CD14-positive monocyte (primary cell): ENCODE results near the gene PPP4R3A. TPM values are rescaled to one million over a fixed set of nuclear protein-coding genes. Genes with fewer than 3 reads are reported as not detected.
A peak's percentile ranks its signal among the peaks of the same experiment; 100 is the strongest.

Experiments used
- DNase-seq, 3 donors: peaks; one replicate each; pipeline ENCODE4 v3.0.0-alpha.2; 2011 to 2022
- H2AFZ ChIP-seq: 2 replicates; pipeline ENCODE4 v1.6.0; 2012; ENCODE audit warnings: mild to moderate bottlenecking, low read depth, low read length, inconsistent platforms; ENCODE audit not compliant: insufficient read depth, poor library complexity, severe bottlenecking
- H3K27ac ChIP-seq, 2 donors: 1 replicate in 1 of 2; 2 replicates in 1 of 2; pipeline ENCODE4 v1.5.1; 2012 to 2013; ENCODE audit warnings: low read length in 2 of 2, control low read depth in 1 of 2, inconsistent platforms in 1 of 2, low read depth in 1 of 2, mild to moderate bottlenecking in 1 of 2
- H3K27me3 ChIP-seq, 2 donors: one replicate each; pipeline versions ENCODE4 v1.6.0 to v1.6.1; 2011 to 2013; ENCODE audit warnings: low read length in 2 of 2; ENCODE audit not compliant: control insufficient read depth in 2 of 2, insufficient read depth in 2 of 2
- H3K36me3 ChIP-seq, 2 donors: replicated peaks in 1 of 2; 1 replicate in 1 of 2; 2 replicates in 1 of 2; pipeline versions ENCODE4 v1.5.1 to v1.6.1; 2012 to 2013; ENCODE audit warnings: low read length in 2 of 2, control low read depth in 1 of 2, inconsistent platforms in 1 of 2, mild to moderate bottlenecking in 1 of 2; ENCODE audit not compliant: insufficient read depth in 2 of 2, control insufficient read depth in 1 of 2
- H3K4me1 ChIP-seq, 2 donors: 1 replicate in 1 of 2; 2 replicates in 1 of 2; pipeline versions ENCODE4 v1.5.1 to v1.6.1; 2012 to 2013; ENCODE audit warnings: low read length in 2 of 2, control low read depth in 1 of 2, inconsistent platforms in 1 of 2, mild to moderate bottlenecking in 1 of 2, moderate library complexity in 1 of 2; ENCODE audit not compliant: insufficient read depth in 2 of 2, control insufficient read depth in 1 of 2
- H3K4me2 ChIP-seq: replicated peaks from 2 replicates; pipeline ENCODE3; 2012; ENCODE audit warnings: low read length, moderate library complexity, mild to moderate bottlenecking; ENCODE audit not compliant: poor library complexity, severe bottlenecking; ENCODE audit errors: extremely low read depth
- H3K4me3 ChIP-seq, 3 experiments: fragments of 200-600 bp in 1 of 3; sonication (generic) in 1 of 3; replicated peaks in 1 of 3; 1 replicate in 2 of 3; 2 replicates in 1 of 3; pipeline ENCODE4 v1.5.1; 2011 to 2013; ENCODE audit warnings: low read length in 3 of 3, mild to moderate bottlenecking in 3 of 3, control low read depth in 2 of 3, low read depth in 2 of 3, inconsistent platforms in 1 of 3, moderate library complexity in 1 of 3
- H3K79me2 ChIP-seq: 2 replicates; pipeline ENCODE4 v1.6.0; 2012; ENCODE audit warnings: mild to moderate bottlenecking, control low read depth, inconsistent platforms, low read length, moderate library complexity; ENCODE audit not compliant: insufficient read depth
- H3K9ac ChIP-seq: 2 replicates; pipeline ENCODE4 v1.6.0; 2017; ENCODE audit warnings: low read length, mild to moderate bottlenecking; ENCODE audit not compliant: insufficient read depth, poor library complexity, severe bottlenecking
- H3K9me3 ChIP-seq, 2 donors: replicated peaks in 1 of 2; 1 replicate in 1 of 2; 2 replicates in 1 of 2; pipeline versions ENCODE4 v1.5.1 to v1.6.1; 2012 to 2013; ENCODE audit warnings: low read length in 2 of 2, control low read depth in 1 of 2; ENCODE audit not compliant: control insufficient read depth in 1 of 2, insufficient read depth in 1 of 2
- H4K20me1 ChIP-seq: 2 replicates; pipeline ENCODE4 v1.6.0; 2012; ENCODE audit warnings: mild to moderate bottlenecking, low read length, control low read depth, moderate library complexity; ENCODE audit not compliant: insufficient read depth
- H3K27ac Mint-ChIP-seq, 7 donors: one replicate each; pipeline ENCODE4 v1.8.0; 2020; ENCODE audit warnings: mild to moderate bottlenecking in 7 of 7, mixed read lengths in 7 of 7, moderate library complexity in 6 of 7, inconsistent platforms in 2 of 7
- H3K27me3 Mint-ChIP-seq, 3 donors: one replicate each; pipeline ENCODE4 v1.8.0; 2021 to 2022; ENCODE audit warnings: low read depth in 3 of 3, mild to moderate bottlenecking in 3 of 3, mixed read lengths in 3 of 3, moderate library complexity in 3 of 3, inconsistent platforms in 1 of 3
- H3K36me3 Mint-ChIP-seq, 2 donors: one replicate each; pipeline ENCODE4 v1.8.0; 2020; ENCODE audit warnings: mixed read lengths in 2 of 2, inconsistent platforms in 1 of 2, mild to moderate bottlenecking in 1 of 2
- H3K4me1 Mint-ChIP-seq: one replicate; pipeline ENCODE4 v1.8.0; 2020; ENCODE audit warnings: mild to moderate bottlenecking, mixed read lengths
- H3K4me3 Mint-ChIP-seq, 2 donors: one replicate each; pipeline ENCODE4 v1.8.0; 2020; ENCODE audit warnings: mild to moderate bottlenecking in 2 of 2, mixed read lengths in 2 of 2, moderate library complexity in 1 of 2
- H3K9me3 Mint-ChIP-seq, 7 donors: one replicate each; pipeline ENCODE4 v1.8.0; 2020 to 2022; ENCODE audit warnings: mixed read lengths in 7 of 7, mild to moderate bottlenecking in 6 of 7, moderate library complexity in 6 of 7, inconsistent platforms in 2 of 7
- WGBS: methylation state at CpG from one replicate; pipeline ENCODE4 v1.1.5; 2013; ENCODE audit warnings: missing lambda C conversion rate; ENCODE audit not compliant: insufficient coverage; 5-methylcytosine and 5-hydroxymethylcytosine counted together
- intact Hi-C, 2 donors: fragments of 100-400 bp; cut with micrococcal nuclease; formaldehyde crosslinking; loops; one replicate each; pipeline versions ENCODE4 v1.15.0 to v1.15.1; 2023
- polyA plus RNA-seq, 3 donors: library from polyadenylated mRNA; depleted of rRNA in 1 of 3; unstranded in 2 of 3; stranded (reverse) in 1 of 3; fragments of 300-500 nt in 2 of 3; fragments of >200 nt in 1 of 3; fragmentation: Illumina TruSeq in 2 of 3; gene quantifications; 1 replicate in 2 of 3; 2 replicates in 1 of 3; pipeline ENCODE4 v1.2.3, GENCODE V29; 2012 to 2021
- TF ChIP-seq, protein P1 (sequence below): fragments of 200-600 bp; IDR thresholded peaks from one replicate; pipeline ENCODE4 v1.8.0; 2022; ENCODE audit warnings: antibody characterized with exemption, mild to moderate bottlenecking

The PPP4R3A gene
- polyA plus RNA-seq, 3 donors: 31.4 to 71.0 (median 41.2) TPM

DNA sequence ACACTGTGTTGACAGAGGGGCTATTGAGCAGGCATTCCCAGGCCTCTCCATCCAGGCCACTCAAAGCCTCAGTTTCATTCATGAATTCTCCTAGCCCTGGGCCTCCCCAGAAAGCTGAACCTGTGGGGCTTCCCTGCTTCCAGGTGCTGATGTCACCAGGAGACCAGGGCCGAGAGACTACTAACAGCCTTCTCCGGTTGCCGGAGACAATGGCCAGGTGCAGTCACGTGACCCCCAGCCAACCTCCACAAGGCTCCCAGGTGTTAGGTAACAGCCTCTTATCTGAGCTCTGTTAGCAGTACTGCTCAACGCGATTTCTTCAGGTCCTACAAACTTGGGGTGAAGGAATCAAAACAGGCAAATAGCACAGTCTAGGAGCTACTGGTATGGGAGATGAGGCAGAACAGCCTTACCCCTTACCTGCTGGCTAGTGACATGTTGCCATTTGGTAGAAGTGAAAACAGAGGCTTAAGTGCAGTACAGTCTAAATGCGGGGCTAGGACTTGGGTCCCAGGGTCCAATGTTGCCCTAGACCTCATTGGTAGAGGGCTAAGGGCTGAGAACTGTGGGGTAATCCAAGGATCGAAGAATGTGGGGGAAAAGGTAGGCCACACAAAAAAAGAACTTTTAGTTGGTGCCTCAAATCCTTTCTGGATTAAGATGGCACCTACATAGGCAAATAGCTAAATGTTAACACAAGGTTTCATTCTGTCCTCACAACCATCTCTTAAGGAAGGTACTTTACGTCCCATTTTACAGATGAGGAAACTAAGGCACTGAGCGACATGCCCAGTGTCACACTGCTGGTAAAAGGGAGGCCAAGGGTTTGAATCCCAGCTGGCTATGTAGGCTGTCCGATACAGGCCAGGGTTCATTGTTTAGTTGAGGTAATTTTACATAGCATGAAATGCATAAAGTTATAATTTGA, 96.3 kb downstream of the PPP4R3A start:
- Histone ChIP-seq H3K4me2 (peak overlapping the region; percentile 98), H3K9me3 (no peaks in the 10 kb centered on the region), H3K36me3 (peaks cover 14 to 42% of the 10 kb centered on the region in 2 donors), H3K4me3 (peak overlapping the region in 1 of 3 experiments; percentile 99), H3K4me1 (peaks cover 52 to 74% of the 10 kb centered on the region in 2 donors), H2AFZ (no peak overlapping the region), H3K27me3 (no peaks in the 10 kb centered on the region), H3K9ac (no peak overlapping the region), H3K27ac (peak overlapping the region in 1 of 2 donors; percentile 49), H4K20me1 (peaks cover 81% of the 10 kb centered on the region), H3K79me2 (peaks cover 93% of the 10 kb centered on the region)
- no peaks in the 10 kb centered on the region for H3K27me3 Mint-ChIP-seq
- TF ChIP-seq, protein P1, sequence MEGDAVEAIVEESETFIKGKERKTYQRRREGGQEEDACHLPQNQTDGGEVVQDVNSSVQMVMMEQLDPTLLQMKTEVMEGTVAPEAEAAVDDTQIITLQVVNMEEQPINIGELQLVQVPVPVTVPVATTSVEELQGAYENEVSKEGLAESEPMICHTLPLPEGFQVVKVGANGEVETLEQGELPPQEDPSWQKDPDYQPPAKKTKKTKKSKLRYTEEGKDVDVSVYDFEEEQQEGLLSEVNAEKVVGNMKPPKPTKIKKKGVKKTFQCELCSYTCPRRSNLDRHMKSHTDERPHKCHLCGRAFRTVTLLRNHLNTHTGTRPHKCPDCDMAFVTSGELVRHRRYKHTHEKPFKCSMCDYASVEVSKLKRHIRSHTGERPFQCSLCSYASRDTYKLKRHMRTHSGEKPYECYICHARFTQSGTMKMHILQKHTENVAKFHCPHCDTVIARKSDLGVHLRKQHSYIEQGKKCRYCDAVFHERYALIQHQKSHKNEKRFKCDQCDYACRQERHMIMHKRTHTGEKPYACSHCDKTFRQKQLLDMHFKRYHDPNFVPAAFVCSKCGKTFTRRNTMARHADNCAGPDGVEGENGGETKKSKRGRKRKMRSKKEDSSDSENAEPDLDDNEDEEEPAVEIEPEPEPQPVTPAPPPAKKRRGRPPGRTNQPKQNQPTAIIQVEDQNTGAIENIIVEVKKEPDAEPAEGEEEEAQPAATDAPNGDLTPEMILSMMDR: no peak
- H3K4me1 Mint-ChIP-seq: peaks cover 75% of the 10 kb centered on the region
- H3K27ac Mint-ChIP-seq: peak overlapping the region in 5 of 7 donors; percentile 37 to 90 (median 80)
- no peak for DNase-seq
- peak overlapping the region; percentile 76 to 98 for H3K4me3 Mint-ChIP-seq
- peaks cover 46 to 59% of the 10 kb centered on the region in 2 donors for H3K36me3 Mint-ChIP-seq
- H3K9me3 Mint-ChIP-seq: no peaks in the 10 kb centered on the region
- WGBS: 89% methylated on average over 6 of the region's 11 CpGs
- intact Hi-C loops: loop anchor here in 1 of 2 donors (2.0 to 10.0 kb wide), 2 partner anchors 17 to 169 kb away; partner anchors contain the start of gene GPR68

DNA sequence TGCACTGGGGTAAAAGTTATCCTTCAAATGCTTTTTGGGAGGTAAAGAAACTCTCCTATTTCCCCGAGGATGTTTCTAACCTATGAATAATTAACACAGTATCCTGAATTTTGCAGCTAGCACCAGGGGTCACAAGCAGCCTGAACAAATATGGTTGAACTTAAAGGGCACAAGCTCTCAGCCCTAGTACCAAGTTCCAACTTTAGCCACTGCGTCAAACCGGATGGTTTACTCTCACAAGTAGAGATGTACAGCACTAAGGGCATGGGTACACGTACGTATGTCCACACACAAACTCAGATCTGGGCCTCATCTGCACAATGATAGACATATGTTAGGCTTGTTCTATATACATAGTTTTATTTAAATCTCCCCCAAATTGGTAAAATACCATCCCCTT, 97.2 kb downstream of the PPP4R3A start:
- peaks cover 78% of the 10 kb centered on the region for H3K4me1 Mint-ChIP-seq

More for the DNA sequence above, 97.2 kb downstream of the PPP4R3A start:
- peak overlapping the region in 3 of 7 donors; percentile 3 to 90 (median 32) for H3K27ac Mint-ChIP-seq
- H3K4me3 ChIP-seq: no peak overlapping the region
- DNase-seq: no peak
- peaks cover 55 to 68% of the 10 kb centered on the region in 2 donors for H3K36me3 Mint-ChIP-seq
- peaks cover 23 to 51% of the 10 kb centered on the region in 2 donors for H3K36me3 ChIP-seq
- H3K27me3 ChIP-seq: no peaks in the 10 kb centered on the region
- H3K27ac ChIP-seq: peak overlapping the region in 1 of 2 donors; percentile 21
- no CpG with 5 or more reads among the region's 5 CpGs for WGBS
- intact Hi-C loops: loop anchor here in 1 of 2 donors (2.0 to 10.0 kb wide), 2 partner anchors 16 to 168 kb away; partner anchors contain the start of gene GPR68
- peaks cover 90% of the 10 kb centered on the region for H4K20me1 ChIP-seq
- H3K4me3 Mint-ChIP-seq: no peak overlapping the region
- H3K27me3 Mint-ChIP-seq: no peaks in the 10 kb centered on the region
- H3K9me3 ChIP-seq: no peaks in the 10 kb centered on the region
- no peaks in the 10 kb centered on the region for H3K9me3 Mint-ChIP-seq
- peaks cover 97% of the 10 kb centered on the region for H3K79me2 ChIP-seq
- peak overlapping the region; percentile 28 for H3K4me2 ChIP-seq
- no peak overlapping the region for H2AFZ ChIP-seq
- TF ChIP-seq, protein P1: no peak
- H3K9ac ChIP-seq: no peak overlapping the region
- peaks cover 45 to 66% of the 10 kb centered on the region in 2 donors for H3K4me1 ChIP-seq
